Activated CD8-positive, alpha-beta T cell treated with anti-CD3 and anti-CD28 coated beads for 36 hours (primary cell): ENCODE results near the gene WDR20. TPM values are rescaled to one million over a fixed set of nuclear protein-coding genes. Genes with fewer than 3 reads are reported as not detected.

Experiments
- ATAC-seq: fragments of 200-7000 bp; cut with Tn5 transposase; one replicate; pipeline ENCODE4 v1.10.0; 2021; ENCODE audit warnings: mild to moderate bottlenecking, moderate library complexity
- CTCF ChIA-PET: fragments of 350-600 bp; sonication (Branson Sonifier 250); formaldehyde crosslinking; loops from one replicate; lab custom pipeline; 2021; ENCODE audit warnings: antibody characterized with exemption; lab: Charles Lee
- POLR2A ChIA-PET: fragments of 350-600 bp; sonication (Branson Sonifier 250); formaldehyde crosslinking; loops from one replicate; lab custom pipeline; 2021; ENCODE audit warnings: antibody characterized with exemption; lab: Charles Lee
- DNase-seq: peaks from one replicate; pipeline ENCODE4 v3.0.0-alpha.2; 2020
- H3K27ac Mint-ChIP-seq: one replicate; pipeline ENCODE4 v1.8.0; 2021; ENCODE audit warnings: mild to moderate bottlenecking, mixed read lengths
- H3K27me3 Mint-ChIP-seq: one replicate; pipeline ENCODE4 v1.8.0; 2021; ENCODE audit warnings: mixed read lengths
- H3K36me3 Mint-ChIP-seq: one replicate; pipeline ENCODE4 v1.8.0; 2021; ENCODE audit warnings: low read depth, mixed read lengths
- H3K4me1 Mint-ChIP-seq: one replicate; pipeline ENCODE4 v1.8.0; 2021; ENCODE audit warnings: low read depth, mixed read lengths
- H3K4me3 Mint-ChIP-seq: one replicate; pipeline ENCODE4 v1.8.0; 2021; ENCODE audit warnings: mild to moderate bottlenecking, moderate library complexity, mixed read lengths
- H3K9me3 Mint-ChIP-seq: one replicate; pipeline ENCODE4 v1.8.0; 2021; ENCODE audit warnings: mixed read lengths
- CTCF ChIP-seq: fragments of 200-600 bp; IDR thresholded peaks from one replicate; pipeline ENCODE4 v1.8.0; 2022; ENCODE audit warnings: antibody characterized with exemption, mild to moderate bottlenecking
- intact Hi-C: fragments of 100-400 bp; cut with micrococcal nuclease; formaldehyde crosslinking; loops from one replicate; pipeline ENCODE4 v1.10.0; 2022
- total RNA-seq, 2 experiments: library from RNA; stranded (reverse); gene quantifications; one replicate each; pipeline ENCODE4 v1.2.3, GENCODE V29; 2021

Gene WDR20
- total RNA-seq, 2 experiments from 2014 or later, result 18.5 to 21.6 TPM

GRCh38 chr14:102177161-102177560 is 37.5 kb downstream of the WDR20 start:
- Mint-ChIP-seq H3K36me3 (peaks cover 10% of the 10 kb centered on the region), H3K9me3 (no peaks in the 10 kb centered on the region), H3K4me1 (peaks cover 54% of the 10 kb centered on the region), H3K27ac (no peak overlapping the region), H3K4me3 (no peak overlapping the region), H3K27me3 (no peaks in the 10 kb centered on the region)
- DNase-seq (no peak), ATAC-seq (no peak)
- no peak for TF ChIP-seq CTCF
- ChIA-PET CTCF (interaction anchor here (1.1 kb wide), 1 partner anchor 27 kb away, joined by 3 read pairs; no protein-coding TSS in a partner anchor), POLR2A (no interaction called here)
- intact Hi-C loops, result no loop called here

GRCh38 chr14:102178806-102179205 is 39.1 kb downstream of the WDR20 start:
- Mint-ChIP-seq H3K4me3 (no peak overlapping the region), H3K9me3 (no peaks in the 10 kb centered on the region), H3K27ac (no peak overlapping the region), H3K36me3 (peaks cover 10% of the 10 kb centered on the region), H3K27me3 (no peaks in the 10 kb centered on the region), H3K4me1 (peaks cover 70% of the 10 kb centered on the region)
- no peak for DNase-seq
- no peak for ATAC-seq
- ChIA-PET CTCF (no interaction called here), POLR2A (interaction anchor here (0.7 to 1.0 kb wide), 2 partner anchors 8 to 25 kb away, joined by 3 read pairs; no protein-coding TSS in a partner anchor)
- intact Hi-C loops, result no loop called here
- no peak for TF ChIP-seq CTCF

- no peak overlapping the region for H3K4me3 Mint-ChIP-seq
- POLR2A ChIA-PET, result interaction anchor here (0.7 to 0.9 kb wide), 2 partner anchors 12 to 20 kb away, joined by 3 to 5 read pairs; no protein-coding TSS in a partner anchor
These were observed 40.7 kb downstream of the WDR20 start for GRCh38 chr14:102180248-102180998.

GRCh38 chr14:102181187-102181586 is 41.5 kb downstream of the WDR20 start:
- ChIA-PET POLR2A (interaction anchor here (0.7 to 0.9 kb wide), 2 partner anchors 12 to 19 kb away, joined by 3 to 5 read pairs; no protein-coding TSS in a partner anchor), CTCF (interaction anchor here (0.8 to 1.9 kb wide), 6 partner anchors 17 to 134 kb away, joined by 3 to 5 read pairs (median 4); no protein-coding TSS in a partner anchor)
- H3K4me3 Mint-ChIP-seq, result no peak overlapping the region
- ATAC-seq (no peak), DNase-seq (no peak)
- H3K9me3 Mint-ChIP-seq, result no peaks in the 10 kb centered on the region
- no peak for TF ChIP-seq CTCF
- peaks cover 76% of the 10 kb centered on the region for H3K4me1 Mint-ChIP-seq
- peaks cover 3% of the 10 kb centered on the region for H3K36me3 Mint-ChIP-seq
- no peak overlapping the region for H3K27ac Mint-ChIP-seq
- no peaks in the 10 kb centered on the region for H3K27me3 Mint-ChIP-seq
- intact Hi-C loops, result no loop called here

More at GRCh38 chr14:102180248-102180998, 40.7 kb downstream of the WDR20 start:
- H3K27ac Mint-ChIP-seq, result no peak overlapping the region
- intact Hi-C loops, result no loop called here
- no peak for ATAC-seq
- no peaks in the 10 kb centered on the region for H3K27me3 Mint-ChIP-seq
- H3K4me1 Mint-ChIP-seq, result peaks cover 75% of the 10 kb centered on the region
- TF ChIP-seq CTCF, result no peak
- CTCF ChIA-PET, result interaction anchor here (0.9 to 1.1 kb wide), 2 partner anchors 16 to 135 kb away, joined by 3 read pairs; no protein-coding TSS in a partner anchor
- H3K36me3 Mint-ChIP-seq, result peaks cover 6% of the 10 kb centered on the region
- DNase-seq, result no peak
- no peaks in the 10 kb centered on the region for H3K9me3 Mint-ChIP-seq

GRCh38 chr14:102182190-102182589 is 42.5 kb downstream of the WDR20 start:
- intact Hi-C loops, result no loop called here
- peak; percentile 10 for DNase-seq
- ChIA-PET POLR2A (interaction anchor here (0.6 kb wide), 3 partner anchors 16 to 1209 kb away, joined by 3 read pairs; no protein-coding TSS in a partner anchor), CTCF (interaction anchor here (0.8 to 1.9 kb wide), 5 partner anchors 21 to 132 kb away, joined by 3 to 5 read pairs (median 4); no protein-coding TSS in a partner anchor)
- no peak for TF ChIP-seq CTCF
- Mint-ChIP-seq H3K4me1 (peaks cover 77% of the 10 kb centered on the region), H3K36me3 (no peaks in the 10 kb centered on the region), H3K9me3 (no peaks in the 10 kb centered on the region), H3K27me3 (no peaks in the 10 kb centered on the region), H3K4me3 (no peak overlapping the region), H3K27ac (peak overlapping the region; percentile 35)
- peak; percentile 79 for ATAC-seq
